Kidney epithelial cell (primary cell): ENCODE data around the gene ZNF740. TPM values are rescaled to one million over a fixed set of nuclear protein-coding genes. Genes with fewer than 3 reads are reported as not detected.

Experiments used
- DNase-seq: peaks from one replicate; pipeline ENCODE4 v3.0.0-alpha.2; 2010; ENCODE audit warnings: low read depth
- H3K27me3 ChIP-seq: 2 replicates; pipeline ENCODE4 v1.6.0; 2011; ENCODE audit warnings: low read length; ENCODE audit not compliant: control insufficient read depth, insufficient read depth
- H3K36me3 ChIP-seq: 2 replicates; pipeline ENCODE4 v1.5.1; 2011; ENCODE audit warnings: low read length; ENCODE audit not compliant: control insufficient read depth, insufficient read depth
- H3K4me3 ChIP-seq: 2 replicates; pipeline ENCODE4 v1.5.1; 2011; ENCODE audit warnings: low read depth, mild to moderate bottlenecking, control low read depth, low read length
- CTCF ChIP-seq: IDR thresholded peaks from 2 replicates; pipeline ENCODE4 v1.5.1; 2011; ENCODE audit warnings: mild to moderate bottlenecking, moderate library complexity, low read length, control low read depth, inconsistent platforms; ENCODE audit not compliant: insufficient read depth, poor library complexity, severe bottlenecking
- total RNA-seq: library from RNA; depleted of rRNA; stranded (reverse); fragments of >200 nt; gene quantifications from 2 replicates; pipeline ENCODE4 v1.2.3, GENCODE V29; 2015

ZNF740 gene
- total RNA-seq, 1 donor from 2014 or later = 9.9 TPM

GRCh38 chr12:53226815-53227214, 46.3 kb downstream of the ZNF740 start:
- DNase-seq = no peak
- no peaks in the 10 kb centered on the region for H3K27me3 ChIP-seq
- TF ChIP-seq CTCF = no peak
- no peaks in the 10 kb centered on the region for H3K36me3 ChIP-seq
- H3K4me3 ChIP-seq = no peak overlapping the region

- no peak overlapping the region for H3K4me3 ChIP-seq
- H3K27me3 ChIP-seq = no peaks in the 10 kb centered on the region
- DNase-seq = no peak
- TF ChIP-seq CTCF = no peak
- H3K36me3 ChIP-seq = no peaks in the 10 kb centered on the region
Observed at GRCh38 chr12:53227341-53227740, 46.8 kb downstream of the ZNF740 start.

- H3K36me3 ChIP-seq = no peaks in the 10 kb centered on the region
- H3K4me3 ChIP-seq = no peak overlapping the region
- no peak for DNase-seq
- no peaks in the 10 kb centered on the region for H3K27me3 ChIP-seq
- TF ChIP-seq CTCF = no peak
Observed at GRCh38 chr12:53227836-53228235, 47.3 kb downstream of the ZNF740 start.

- Histone ChIP-seq H3K4me3 (no peak overlapping the region), H3K36me3 (no peaks in the 10 kb centered on the region), H3K27me3 (peaks cover 4% of the 10 kb centered on the region)
- no peak for TF ChIP-seq CTCF
- no peak for DNase-seq
Observed at GRCh38 chr12:53229454-53229853, 48.9 kb downstream of the ZNF740 start.

GRCh38 chr12:53230108-53230845, 49.8 kb downstream of the ZNF740 start:
- Histone ChIP-seq H3K36me3 (no peaks in the 10 kb centered on the region), H3K27me3 (peaks cover 4% of the 10 kb centered on the region), H3K4me3 (no peak overlapping the region)
- no peak for DNase-seq
- TF ChIP-seq CTCF = no peak

- no peak for TF ChIP-seq CTCF
- Histone ChIP-seq H3K4me3 (peak overlapping the region; percentile 44), H3K36me3 (no peaks in the 10 kb centered on the region), H3K27me3 (peaks cover 4% of the 10 kb centered on the region)
- no peak for DNase-seq
Observed at GRCh38 chr12:53231671-53231920, 51.1 kb downstream of the ZNF740 start.
